Measurements from ENCODE around the gene NUDT15. TPM values are rescaled to one million over a fixed set of nuclear protein-coding genes. Genes with fewer than 3 reads are reported as not detected.

Gene NUDT15
- total RNA-seq, 1 donor = 9.8 TPM

DNA sequence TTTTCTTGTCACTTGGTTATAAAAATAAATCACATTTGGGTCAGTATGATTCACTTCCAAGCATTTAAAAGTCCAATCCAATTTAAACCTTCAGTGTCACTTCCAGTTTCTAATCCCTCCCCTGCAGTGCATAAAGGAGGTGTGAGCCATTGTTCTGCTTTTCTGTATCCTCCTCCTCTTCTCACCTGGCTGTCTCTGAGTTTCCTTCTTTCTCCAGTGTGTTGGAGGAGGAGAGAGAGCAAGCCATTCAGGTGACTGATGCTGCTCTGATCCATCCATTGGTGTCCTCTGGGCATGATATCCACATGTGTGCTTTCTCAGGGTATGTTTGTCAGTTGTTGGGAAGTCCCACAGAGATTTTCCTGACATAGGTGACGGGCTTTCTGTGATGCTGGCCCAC is 1.2 kb downstream of the NUDT15 start:
- peak overlapping the region; percentile 90 for H2AFZ ChIP-seq (ENCODE audit: low read length)
- DNase-seq (ENCODE audit: insufficient read length, low spot score, missing footprints) = no peak
- peaks cover 3% of the 10 kb centered on the region for H4K20me1 ChIP-seq (ENCODE audit: insufficient read depth, low read length)
- peak overlapping the region; percentile 79 for H3K4me3 ChIP-seq (ENCODE audit: insufficient read depth, low read length)
- peaks cover 30% of the 10 kb centered on the region for H3K4me1 ChIP-seq (ENCODE audit: insufficient read depth, low read length)
- peaks cover 10% of the 10 kb centered on the region for H3K79me2 ChIP-seq (ENCODE audit: insufficient read depth, low read length)
- H3K36me3 ChIP-seq (ENCODE audit: insufficient read depth, low read length) = peaks cover 11% of the 10 kb centered on the region
- H3K27me3 ChIP-seq (ENCODE audit: insufficient read depth, low read length) = no peaks in the 10 kb centered on the region
- TF ChIP-seq CTCF (IDR thresholded peaks at IDR 0.05; ENCODE audit: extremely low read depth, low read depth, low read length) = no peak
- peak overlapping the region; percentile 98 for H3K4me2 ChIP-seq (ENCODE audit: insufficient read depth, low read length)
- peak overlapping the region; percentile 92 for H3K27ac ChIP-seq (ENCODE audit: low read depth, low read length)
- no peaks in the 10 kb centered on the region for H3K9me3 ChIP-seq (ENCODE audit: low read depth, low read length)

DNA sequence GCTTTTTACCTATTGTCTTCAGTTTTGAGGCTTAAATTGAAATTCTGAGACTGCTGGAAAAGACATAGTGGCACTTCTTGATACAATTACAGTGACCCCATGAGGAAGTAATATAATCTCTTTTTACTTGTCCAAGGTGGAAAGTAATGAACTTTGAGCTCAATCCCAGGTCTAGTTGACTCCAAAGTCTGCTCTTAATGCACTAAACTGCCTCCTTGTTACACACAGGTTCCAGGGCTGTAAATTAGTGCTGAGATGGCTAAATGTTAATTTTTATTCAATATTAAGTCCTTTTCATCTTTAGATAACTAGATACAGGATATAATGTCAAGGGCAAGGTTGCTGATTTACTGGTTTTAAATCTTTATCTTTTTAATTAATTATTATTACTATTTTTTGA is 2.5 kb downstream of the NUDT15 start:
- H2AFZ ChIP-seq (ENCODE audit: low read length) = no peak overlapping the region
- H3K36me3 ChIP-seq (ENCODE audit: insufficient read depth, low read length) = peaks cover 11% of the 10 kb centered on the region
- peaks cover 35% of the 10 kb centered on the region for H3K4me1 ChIP-seq (ENCODE audit: insufficient read depth, low read length)

DNA sequence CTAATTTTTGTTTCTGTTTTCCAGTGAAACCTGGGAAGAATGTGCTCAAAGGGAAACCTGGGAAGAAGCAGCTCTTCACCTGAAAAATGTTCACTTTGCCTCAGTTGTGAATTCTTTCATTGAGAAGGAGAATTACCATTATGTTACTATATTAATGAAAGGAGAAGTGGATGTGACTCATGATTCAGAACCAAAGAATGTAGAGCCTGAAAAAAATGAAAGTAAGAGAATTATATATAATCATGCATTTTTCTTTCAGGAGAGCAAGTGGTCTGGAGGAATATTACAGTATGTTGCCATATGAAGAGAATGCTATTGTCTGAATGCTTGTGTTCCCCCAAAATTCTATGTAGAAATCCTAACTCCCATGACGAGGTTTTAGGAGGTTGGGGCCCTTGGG is 3.4 kb downstream of the NUDT15 start:
- H2AFZ ChIP-seq (ENCODE audit: low read length) = no peak overlapping the region
- H3K9me3 ChIP-seq (ENCODE audit: low read depth, low read length) = no peaks in the 10 kb centered on the region
- no peak overlapping the region for H3K4me2 ChIP-seq (ENCODE audit: insufficient read depth, low read length)
- H3K4me3 ChIP-seq (ENCODE audit: insufficient read depth, low read length) = no peak overlapping the region
- peaks cover 35% of the 10 kb centered on the region for H3K4me1 ChIP-seq (ENCODE audit: insufficient read depth, low read length)
- peaks cover 10% of the 10 kb centered on the region for H3K79me2 ChIP-seq (ENCODE audit: insufficient read depth, low read length)
- H3K27ac ChIP-seq (ENCODE audit: low read depth, low read length) = peak overlapping the region; percentile 14
- no peak for DNase-seq (ENCODE audit: insufficient read length, low spot score, missing footprints)
- H3K36me3 ChIP-seq (ENCODE audit: insufficient read depth, low read length) = peaks cover 11% of the 10 kb centered on the region
- no peak for TF ChIP-seq CTCF (IDR thresholded peaks at IDR 0.05; ENCODE audit: extremely low read depth, low read depth, low read length)
- H3K27me3 ChIP-seq (ENCODE audit: insufficient read depth, low read length) = no peaks in the 10 kb centered on the region
- peaks cover 3% of the 10 kb centered on the region for H4K20me1 ChIP-seq (ENCODE audit: insufficient read depth, low read length)

More for the DNA sequence above, 2.5 kb downstream of the NUDT15 start:
- no peak overlapping the region for H3K4me2 ChIP-seq (ENCODE audit: insufficient read depth, low read length)
- DNase-seq (ENCODE audit: insufficient read length, low spot score, missing footprints) = no peak
- no peaks in the 10 kb centered on the region for H3K27me3 ChIP-seq (ENCODE audit: insufficient read depth, low read length)
- H3K4me3 ChIP-seq (ENCODE audit: insufficient read depth, low read length) = no peak overlapping the region
- H4K20me1 ChIP-seq (ENCODE audit: insufficient read depth, low read length) = peaks cover 3% of the 10 kb centered on the region
- no peak overlapping the region for H3K27ac ChIP-seq (ENCODE audit: low read depth, low read length)
- no peak for TF ChIP-seq CTCF (IDR thresholded peaks at IDR 0.05; ENCODE audit: extremely low read depth, low read depth, low read length)
- H3K9me3 ChIP-seq (ENCODE audit: low read depth, low read length) = no peaks in the 10 kb centered on the region
- peaks cover 10% of the 10 kb centered on the region for H3K79me2 ChIP-seq (ENCODE audit: insufficient read depth, low read length)

DNA sequence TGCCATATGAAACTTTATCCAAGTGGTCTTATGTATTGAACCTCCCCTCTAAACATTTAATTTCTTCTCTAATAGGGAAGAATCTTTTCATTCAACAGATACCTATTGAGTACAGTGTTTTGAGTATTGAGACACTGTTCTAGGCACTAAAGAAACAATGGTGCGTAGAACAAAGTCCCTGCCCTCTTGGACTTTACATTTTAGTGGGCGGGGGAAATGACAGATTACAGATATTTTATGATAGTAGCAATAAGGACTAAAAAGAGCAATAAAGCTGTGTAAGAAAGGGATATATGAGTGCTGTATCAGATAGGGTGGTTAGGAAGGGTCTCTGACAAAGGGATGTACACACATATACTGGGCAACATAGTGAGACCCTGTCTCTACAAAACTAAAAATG is 5.4 kb downstream of the NUDT15 start:
- TF ChIP-seq CTCF (IDR thresholded peaks at IDR 0.05; ENCODE audit: extremely low read depth, low read depth, low read length) = no peak
- Histone ChIP-seq H3K79me2 (ENCODE audit: insufficient read depth, low read length) (peaks cover 10% of the 10 kb centered on the region), H3K4me3 (ENCODE audit: insufficient read depth, low read length) (no peak overlapping the region), H3K4me1 (ENCODE audit: insufficient read depth, low read length) (peaks cover 27% of the 10 kb centered on the region), H3K4me2 (ENCODE audit: insufficient read depth, low read length) (no peak overlapping the region), H3K36me3 (ENCODE audit: insufficient read depth, low read length) (peaks cover 13% of the 10 kb centered on the region), H3K27ac (ENCODE audit: low read depth, low read length) (peak overlapping the region; percentile 54), H4K20me1 (ENCODE audit: insufficient read depth, low read length) (no peaks in the 10 kb centered on the region), H3K27me3 (ENCODE audit: insufficient read depth, low read length) (no peaks in the 10 kb centered on the region), H2AFZ (ENCODE audit: low read length) (no peak overlapping the region), H3K9me3 (ENCODE audit: low read depth, low read length) (no peaks in the 10 kb centered on the region)
- no peak for DNase-seq (ENCODE audit: insufficient read length, low spot score, missing footprints)

Data from osteoblast (primary cell).